MCF 10A (cell line): ENCODE results near the gene NCAM1. TPM values are rescaled to one million over a fixed set of nuclear protein-coding genes. Genes with fewer than 3 reads are reported as not detected.

Source experiments
- BruUV-seq: library from RNA; stranded (reverse); fragments of 400-500 nt; replicated peaks from 2 replicates; lab custom pipeline; 2021; lab: Mats Ljungman, UMichigan
- CTCF ChIA-PET: fragments of 300-600 bp; sonication (Branson Sonifier 250); formaldehyde crosslinking; extraction: SDS; loops from one replicate; lab custom pipeline; 2021; ENCODE audit warnings: antibody characterized with exemption, inconsistent platforms; lab: Yijun Ruan, JAX
- POLR2A ChIA-PET: fragments of 300-600, 350-650 bp; sonication (Branson Sonifier 250); formaldehyde crosslinking; extraction: SDS; loops from one replicate; lab custom pipeline; 2020; ENCODE audit warnings: antibody characterized with exemption, inconsistent platforms; lab: Yijun Ruan, JAX
- DNase-seq: peaks from one replicate; pipeline ENCODE4 v3.0.0-alpha.2; 2018; ENCODE audit not compliant: unreplicated experiment
- H3K27ac Mint-ChIP-seq: one replicate; pipeline ENCODE4 v1.8.0; 2022; ENCODE audit warnings: mild to moderate bottlenecking, low read depth, mixed read lengths; ENCODE audit not compliant: unreplicated experiment
- H3K27me3 Mint-ChIP-seq: one replicate; pipeline ENCODE4 v1.8.0; 2022; ENCODE audit warnings: mixed read lengths; ENCODE audit not compliant: insufficient read depth, unreplicated experiment
- H3K36me3 Mint-ChIP-seq: one replicate; pipeline ENCODE4 v1.8.0; 2022; ENCODE audit warnings: mild to moderate bottlenecking, moderate library complexity, mixed read lengths; ENCODE audit not compliant: insufficient read depth, unreplicated experiment
- H3K4me1 Mint-ChIP-seq: one replicate; pipeline ENCODE4 v1.8.0; 2022; ENCODE audit warnings: mixed read lengths; ENCODE audit not compliant: insufficient read depth, unreplicated experiment
- H3K4me3 Mint-ChIP-seq: one replicate; pipeline ENCODE4 v1.8.0; 2022; ENCODE audit warnings: mild to moderate bottlenecking, moderate library complexity, mixed read lengths; ENCODE audit not compliant: unreplicated experiment
- H3K9me3 Mint-ChIP-seq: one replicate; pipeline ENCODE4 v1.8.0; 2022; ENCODE audit warnings: mixed read lengths; ENCODE audit not compliant: unreplicated experiment
- intact Hi-C: fragments of 100-400 bp; cut with micrococcal nuclease; formaldehyde crosslinking; loops from 2 replicates; pipeline ENCODE4 v1.14.1; 2022
- total RNA-seq: library from RNA; stranded (reverse); gene quantifications from 2 replicates; pipeline ENCODE4 v1.2.3, GENCODE V29; 2022
- TF ChIP-seq, protein P1 (sequence below): fragments of 200-600 bp; IDR thresholded peaks from one replicate; pipeline ENCODE4 v1.8.0; 2022; ENCODE audit warnings: antibody characterized with exemption, mild to moderate bottlenecking; ENCODE audit not compliant: unreplicated experiment

The NCAM1 gene
- total RNA-seq, 1 experiment from 2014 or later = 0.19 TPM

DNA sequence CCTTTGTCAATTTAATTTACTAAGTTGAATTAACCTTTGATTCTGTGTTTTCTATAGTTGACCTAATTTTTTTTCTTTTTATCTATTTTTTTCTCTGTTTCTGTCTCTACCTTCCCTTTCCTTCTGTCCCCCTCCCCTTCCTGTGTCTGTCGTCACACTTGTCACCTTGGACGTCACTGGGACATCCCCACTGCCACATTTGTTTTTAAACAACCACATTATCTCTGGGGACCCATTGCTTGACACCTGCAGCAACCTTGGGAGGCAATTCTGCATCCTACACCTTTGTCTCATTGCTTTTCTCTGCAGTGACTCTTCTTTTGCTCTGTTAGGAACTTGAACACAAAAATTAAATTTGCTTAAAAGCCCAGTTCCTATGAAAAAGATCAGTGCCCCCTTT is 301.4 kb downstream of the NCAM1 start:
- intact Hi-C loops = no loop called here
- TF ChIP-seq, protein P1, sequence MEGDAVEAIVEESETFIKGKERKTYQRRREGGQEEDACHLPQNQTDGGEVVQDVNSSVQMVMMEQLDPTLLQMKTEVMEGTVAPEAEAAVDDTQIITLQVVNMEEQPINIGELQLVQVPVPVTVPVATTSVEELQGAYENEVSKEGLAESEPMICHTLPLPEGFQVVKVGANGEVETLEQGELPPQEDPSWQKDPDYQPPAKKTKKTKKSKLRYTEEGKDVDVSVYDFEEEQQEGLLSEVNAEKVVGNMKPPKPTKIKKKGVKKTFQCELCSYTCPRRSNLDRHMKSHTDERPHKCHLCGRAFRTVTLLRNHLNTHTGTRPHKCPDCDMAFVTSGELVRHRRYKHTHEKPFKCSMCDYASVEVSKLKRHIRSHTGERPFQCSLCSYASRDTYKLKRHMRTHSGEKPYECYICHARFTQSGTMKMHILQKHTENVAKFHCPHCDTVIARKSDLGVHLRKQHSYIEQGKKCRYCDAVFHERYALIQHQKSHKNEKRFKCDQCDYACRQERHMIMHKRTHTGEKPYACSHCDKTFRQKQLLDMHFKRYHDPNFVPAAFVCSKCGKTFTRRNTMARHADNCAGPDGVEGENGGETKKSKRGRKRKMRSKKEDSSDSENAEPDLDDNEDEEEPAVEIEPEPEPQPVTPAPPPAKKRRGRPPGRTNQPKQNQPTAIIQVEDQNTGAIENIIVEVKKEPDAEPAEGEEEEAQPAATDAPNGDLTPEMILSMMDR = no peak
- ChIA-PET CTCF (interaction anchor here (0.6 kb wide), 2 partner anchors 22 to 248 kb away, joined by 3 to 4 read pairs; no protein-coding TSS in a partner anchor), POLR2A (interaction anchor here (0.7 kb wide), 1 partner anchor 59 kb away, joined by 4 read pairs; no protein-coding TSS in a partner anchor)
- no peaks in the 10 kb centered on the region for H3K4me1 Mint-ChIP-seq
- H3K36me3 Mint-ChIP-seq = no peaks in the 10 kb centered on the region
- no peak overlapping the region for H3K27ac Mint-ChIP-seq
- no TSS peak for BruUV-seq
- no peaks in the 10 kb centered on the region for H3K9me3 Mint-ChIP-seq
- H3K27me3 Mint-ChIP-seq = no peaks in the 10 kb centered on the region
- H3K4me3 Mint-ChIP-seq = no peak overlapping the region
- DNase-seq = no peak

DNA sequence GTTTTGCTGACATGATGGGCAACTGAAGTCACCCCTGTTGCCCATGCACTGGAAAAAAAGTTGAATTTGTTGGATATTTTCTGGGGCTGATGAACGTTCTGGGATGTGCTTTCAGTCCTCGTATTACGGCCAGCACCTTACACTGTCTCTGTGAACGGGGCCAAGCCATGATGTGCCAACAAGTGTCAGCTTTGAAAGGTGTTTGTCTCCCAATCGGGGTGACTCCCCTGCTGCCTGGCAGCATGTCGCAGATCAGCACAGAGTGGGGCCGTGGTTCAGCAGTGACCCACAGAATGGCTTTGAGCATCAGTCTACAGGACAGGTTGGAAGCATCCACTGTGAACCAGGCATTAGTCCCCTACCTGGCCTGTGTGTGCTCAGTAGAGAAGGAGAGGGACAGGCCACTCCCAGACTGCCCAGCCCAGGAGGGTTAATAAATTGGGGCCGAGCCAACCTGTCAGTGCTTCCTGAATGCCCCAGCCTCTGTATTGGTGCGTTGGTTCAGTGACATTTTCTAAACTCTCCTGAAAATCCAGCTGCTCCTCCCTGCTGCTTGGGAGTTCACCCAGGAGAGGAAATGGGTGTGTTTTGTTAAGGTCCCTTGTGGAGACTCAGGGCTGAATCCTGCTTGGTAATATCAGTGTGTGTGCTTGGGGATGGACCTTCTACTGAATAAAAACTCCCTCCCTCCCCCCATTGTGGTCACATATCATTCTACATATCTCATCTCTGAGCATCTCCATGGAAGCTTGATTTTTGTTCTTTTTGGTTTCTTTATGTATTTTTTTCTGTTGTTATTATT is 302.4 kb downstream of the NCAM1 start:
- H3K9me3 Mint-ChIP-seq = no peaks in the 10 kb centered on the region
- BruUV-seq = no TSS peak
- no peaks in the 10 kb centered on the region for H3K4me1 Mint-ChIP-seq
- no peak overlapping the region for H3K27ac Mint-ChIP-seq
- POLR2A ChIA-PET = no interaction called here
- H3K4me3 Mint-ChIP-seq = no peak overlapping the region
- no peaks in the 10 kb centered on the region for H3K27me3 Mint-ChIP-seq
- TF ChIP-seq, protein P1 = no peak
- intact Hi-C loops = no loop called here
- CTCF ChIA-PET = interaction anchor here (0.6 kb wide), 1 partner anchor 14 kb away, joined by 6 read pairs; no protein-coding TSS in a partner anchor
- no peaks in the 10 kb centered on the region for H3K36me3 Mint-ChIP-seq
- no peak for DNase-seq

DNA sequence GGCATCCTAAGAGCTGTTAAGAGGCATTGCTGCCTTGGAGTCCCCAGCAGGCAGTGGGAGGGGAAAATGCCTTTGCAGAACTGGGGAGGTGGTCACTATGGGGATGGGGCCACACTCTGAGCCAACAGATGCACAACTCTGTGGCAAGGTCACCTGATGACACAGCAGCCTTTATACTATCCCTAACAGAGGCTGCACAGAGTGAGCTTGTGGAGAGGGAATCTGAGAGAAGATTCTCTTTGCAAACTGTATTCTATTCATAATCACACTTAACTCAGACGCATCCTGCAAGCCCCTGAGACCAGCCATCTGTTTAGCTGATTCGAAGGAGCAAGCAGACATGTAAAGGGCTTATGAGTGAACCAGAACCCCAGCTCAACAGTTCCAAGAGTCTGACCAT is 304.1 kb downstream of the NCAM1 start:
- BruUV-seq = no TSS peak
- Mint-ChIP-seq H3K36me3 (no peaks in the 10 kb centered on the region), H3K4me1 (no peaks in the 10 kb centered on the region), H3K27me3 (no peaks in the 10 kb centered on the region), H3K4me3 (no peak overlapping the region), H3K9me3 (no peaks in the 10 kb centered on the region), H3K27ac (no peak overlapping the region)
- CTCF ChIA-PET = interaction anchor here (0.6 kb wide), 1 partner anchor 17 kb away, joined by 3 read pairs; no protein-coding TSS in a partner anchor
- TF ChIP-seq, protein P1 = no peak
- intact Hi-C loops = no loop called here
- POLR2A ChIA-PET = no interaction called here
- DNase-seq = no peak

DNA sequence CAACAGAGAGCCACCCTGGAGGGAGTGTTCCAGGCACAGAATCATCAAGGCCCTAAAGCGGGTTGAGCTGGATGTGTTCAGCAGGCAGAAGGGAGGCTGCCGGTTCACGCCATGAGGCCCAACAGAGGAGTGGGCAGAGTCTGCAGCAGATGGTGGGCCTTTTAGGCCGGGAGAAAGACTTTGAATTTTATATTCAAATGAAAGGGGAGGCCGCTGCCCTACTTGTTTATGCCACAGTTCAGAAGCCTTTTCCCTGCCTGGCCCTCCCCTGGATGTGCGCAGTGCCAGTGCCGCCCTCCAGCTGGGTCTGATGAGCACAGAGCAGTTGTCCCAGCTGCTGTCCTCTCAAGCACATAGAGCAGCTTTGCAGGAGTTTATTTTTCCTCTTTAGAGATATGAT is 306.3 kb downstream of the NCAM1 start:
- no peak for DNase-seq
- Mint-ChIP-seq H3K36me3 (no peaks in the 10 kb centered on the region), H3K4me1 (no peaks in the 10 kb centered on the region), H3K9me3 (no peaks in the 10 kb centered on the region), H3K4me3 (no peak overlapping the region), H3K27ac (no peak overlapping the region), H3K27me3 (no peaks in the 10 kb centered on the region)
- no TSS peak for BruUV-seq
- ChIA-PET POLR2A (no interaction called here), CTCF (interaction anchor here (0.5 to 1.2 kb wide), 2 partner anchors 22 to 610 kb away, joined by 3 to 5 read pairs; no protein-coding TSS in a partner anchor)
- intact Hi-C loops = no loop called here
- TF ChIP-seq, protein P1 = no peak
